Measurements from ENCODE around the gene HAL. TPM values are rescaled to one million over a fixed set of nuclear protein-coding genes. Genes with fewer than 3 reads are reported as not detected.

Gene HAL
- total and polyA plus RNA-seq, 2 of the 13 experiments (the other 11 are each of a cell fraction or from before 2014, with no cell fraction given) = 0.89 to 37.8 TPM

GRCh38 chr12:95998611-95999286 lies 2.6 kb upstream of the HAL start (continued):
- TF ChIP-seq ZNF770 (CRISPR knock-in tag; IDR thresholded peaks at IDR 0.05) (peak; percentile 49; the same call in 1 of the 2 replicates), ZNF678 (CRISPR knock-in tag; IDR thresholded peaks at IDR 0.05) (no peak), ARID4A (CRISPR knock-in tag; IDR thresholded peaks at IDR 0.05; ENCODE audit: borderline replicate concordance) (peak; percentile 21; the same call in 1 of the 2 replicates), ZNF619 (CRISPR knock-in tag; IDR thresholded peaks at IDR 0.05) (no peak), ZNF644 (CRISPR knock-in tag; IDR thresholded peaks at IDR 0.05; ENCODE audit: low read depth) (no peak), GATAD2A (CRISPR knock-in tag; IDR thresholded peaks at IDR 0.05) (0 out of 2 replicates have a peak, but pooled peaks have one; percentile 26), MATR3 (CRISPR knock-in tag; IDR thresholded peaks at IDR 0.05) (no peak), BCLAF1 (IDR thresholded peaks at IDR 0.05) (no peak), ZFP41 (CRISPR knock-in tag; IDR thresholded peaks at IDR 0.05; ENCODE audit: borderline replicate concordance) (no peak), CREB3 (CRISPR knock-in tag; IDR thresholded peaks at IDR 0.05) (no peak), EED (CRISPR knock-in tag; IDR thresholded peaks at IDR 0.05) (no peak), STAG1 (CRISPR knock-in tag; IDR thresholded peaks at IDR 0.05) (peak; percentile 94), ZNF430 (CRISPR knock-in tag; IDR thresholded peaks at IDR 0.05) (no peak), MNT (IDR thresholded peaks at IDR 0.05) (no peak), TEAD3 (CRISPR knock-in tag; optimal IDR thresholded peaks at IDR 0.05; ENCODE audit: borderline replicate concordance) (no peak)
